Gastroesophageal sphincter (tissue), 3 donors: ENCODE measurements around the gene SLAMF1.

ENCODE experiments used
- POLR2A ChIP-seq, 2 donors: fragments of 450-650 bp; IDR thresholded peaks; one replicate each; pipeline ENCODE4 v1.6.1; 2017; ENCODE audit warnings: antibody characterized with exemption in 2 of 2, mild to moderate bottlenecking in 2 of 2, moderate library complexity in 1 of 2
- POLR2AphosphoS5 ChIP-seq: sonication (generic); formaldehyde crosslinking; IDR thresholded peaks from one replicate; pipeline ENCODE4 v1.6.1; 2017; ENCODE audit warnings: antibody characterized with exemption
- TF ChIP-seq, protein P1 (sequence below), 4 experiments: fragments of 200-600 bp in 2 of 4; fragments of 450-650 bp in 2 of 4; sonication (generic) in 1 of 4; IDR thresholded peaks; one replicate each; pipeline ENCODE4 v1.5.1; 2017 to 2019; ENCODE audit warnings: antibody characterized with exemption in 4 of 4, mild to moderate bottlenecking in 2 of 4, moderate library complexity in 2 of 4

DNA sequence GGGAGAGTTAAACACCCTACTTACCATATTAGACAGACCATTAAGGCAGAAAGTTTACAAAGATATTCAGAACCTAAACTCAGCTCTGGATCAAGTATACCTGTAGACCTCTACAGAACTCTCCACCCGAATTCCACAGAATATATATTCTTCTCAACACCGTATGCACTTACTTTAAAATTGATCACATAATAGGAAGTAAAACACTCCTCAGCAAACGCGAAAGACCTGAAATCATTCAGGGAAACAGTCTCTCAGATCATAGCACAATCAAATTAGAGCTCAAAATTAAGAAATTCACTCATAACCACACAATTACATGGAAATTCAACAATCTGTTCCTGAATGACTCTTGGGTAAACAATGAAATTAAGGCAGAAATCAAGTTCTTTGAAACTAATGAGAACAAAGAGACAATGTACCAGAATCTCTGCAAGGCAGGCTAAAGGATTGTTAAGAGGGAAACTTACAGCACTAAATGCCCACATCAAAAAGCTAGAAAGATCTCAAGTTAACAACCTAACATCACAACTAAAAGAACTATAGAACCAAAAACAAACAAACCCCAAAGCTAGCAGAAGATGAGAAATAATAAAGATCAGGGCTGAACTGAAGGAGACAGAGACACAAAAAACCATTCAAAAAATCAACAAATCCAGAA lies 86.7 kb downstream of the SLAMF1 start:
- TF ChIP-seq POLR2AphosphoS5 (no peak), POLR2A (IDR thresholded peaks at IDR 0.05) (no peak)
- TF ChIP-seq, protein P1, sequence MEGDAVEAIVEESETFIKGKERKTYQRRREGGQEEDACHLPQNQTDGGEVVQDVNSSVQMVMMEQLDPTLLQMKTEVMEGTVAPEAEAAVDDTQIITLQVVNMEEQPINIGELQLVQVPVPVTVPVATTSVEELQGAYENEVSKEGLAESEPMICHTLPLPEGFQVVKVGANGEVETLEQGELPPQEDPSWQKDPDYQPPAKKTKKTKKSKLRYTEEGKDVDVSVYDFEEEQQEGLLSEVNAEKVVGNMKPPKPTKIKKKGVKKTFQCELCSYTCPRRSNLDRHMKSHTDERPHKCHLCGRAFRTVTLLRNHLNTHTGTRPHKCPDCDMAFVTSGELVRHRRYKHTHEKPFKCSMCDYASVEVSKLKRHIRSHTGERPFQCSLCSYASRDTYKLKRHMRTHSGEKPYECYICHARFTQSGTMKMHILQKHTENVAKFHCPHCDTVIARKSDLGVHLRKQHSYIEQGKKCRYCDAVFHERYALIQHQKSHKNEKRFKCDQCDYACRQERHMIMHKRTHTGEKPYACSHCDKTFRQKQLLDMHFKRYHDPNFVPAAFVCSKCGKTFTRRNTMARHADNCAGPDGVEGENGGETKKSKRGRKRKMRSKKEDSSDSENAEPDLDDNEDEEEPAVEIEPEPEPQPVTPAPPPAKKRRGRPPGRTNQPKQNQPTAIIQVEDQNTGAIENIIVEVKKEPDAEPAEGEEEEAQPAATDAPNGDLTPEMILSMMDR (IDR thresholded peaks at IDR 0.05): no peak
